A673 (cell line): ENCODE measurements around the gene SKI. TPM values are rescaled to one million over a fixed set of nuclear protein-coding genes. Genes with fewer than 3 reads are reported as not detected.

Experiments
- BruUV-seq: library from RNA; stranded (reverse); fragments of 400-500 nt; replicated peaks from 2 replicates; lab custom pipeline; 2021; lab: Mats Ljungman, UMichigan
- CTCF ChIA-PET: fragments of 300-600 bp; sonication (Branson Sonifier 250); formaldehyde crosslinking; loops from one replicate; lab custom pipeline; 2022; ENCODE audit warnings: antibody characterized with exemption; lab: Charles Lee
- POLR2A ChIA-PET: fragments of 300-600 bp; sonication (Branson Sonifier 250); formaldehyde crosslinking; loops from one replicate; lab custom pipeline; 2022; ENCODE audit warnings: antibody characterized with exemption; ENCODE audit not compliant: low non-redundant PET; lab: Charles Lee
- DNase-seq: peaks from one replicate; pipeline ENCODE4 v3.0.0-alpha.2; 2015; ENCODE audit warnings: low spot score
- H3K27ac ChIP-seq: fragments of 200-600 bp; sonication (generic); 2 replicates; pipeline ENCODE4 v1.5.1; 2016; ENCODE audit warnings: mixed run types, low read depth, mild to moderate bottlenecking, mixed read lengths, antibody characterized with exemption, low read length; ENCODE audit not compliant: poor library complexity, severe bottlenecking
- H3K27me3 ChIP-seq: fragments of 200-600 bp; sonication (generic); replicated peaks from 2 replicates; pipeline ENCODE4 v1.6.1; 2017; ENCODE audit warnings: mixed run types, low read depth, mild to moderate bottlenecking, mixed read lengths, antibody characterized with exemption, low read length; ENCODE audit not compliant: insufficient read depth, poor library complexity
- H3K36me3 ChIP-seq: fragments of 200-600 bp; sonication (generic); 2 replicates; pipeline ENCODE4 v1.6.1; 2016; ENCODE audit warnings: mixed run types, mild to moderate bottlenecking, mixed read lengths, antibody characterized with exemption, low read length; ENCODE audit not compliant: insufficient read depth, poor library complexity, severe bottlenecking
- H3K4me1 ChIP-seq: fragments of 200-600 bp; sonication (generic); 2 replicates; pipeline ENCODE4 v1.6.1; 2017; ENCODE audit warnings: mixed run types, mild to moderate bottlenecking, mixed read lengths, antibody characterized with exemption, low read length; ENCODE audit not compliant: insufficient read depth, poor library complexity, severe bottlenecking
- H3K4me3 ChIP-seq: fragments of 200-600 bp; sonication (generic); 2 replicates; pipeline ENCODE4 v1.5.1; 2016; ENCODE audit warnings: low read depth, mixed run types, mild to moderate bottlenecking, mixed read lengths, low read length; ENCODE audit not compliant: poor library complexity, severe bottlenecking
- H3K9me3 ChIP-seq: fragments of 200-600 bp; sonication (generic); 2 replicates; pipeline ENCODE4 v1.6.1; 2016; ENCODE audit warnings: mixed run types, low read depth, mild to moderate bottlenecking, mixed read lengths, antibody characterized with exemption, low read length; ENCODE audit not compliant: poor library complexity, severe bottlenecking
- CTCF ChIP-seq: fragments of 300-800, 200-600 bp; sonication (generic); conservative IDR thresholded peaks from 2 replicates; pipeline ENCODE4 v1.5.1; 2017; ENCODE audit warnings: low read depth, mild to moderate bottlenecking, antibody characterized with exemption, low read length, moderate library complexity, mixed read lengths
- EZH2 ChIP-seq: fragments of 200-600 bp; sonication (generic); IDR thresholded peaks from 2 replicates; pipeline ENCODE4 v1.6.1; 2017; ENCODE audit warnings: borderline replicate concordance, low read depth, mild to moderate bottlenecking, mixed read lengths, antibody characterized with exemption, low read length; ENCODE audit not compliant: poor library complexity, severe bottlenecking
- intact Hi-C: fragments of 100-400 bp; cut with micrococcal nuclease; formaldehyde crosslinking; loops from one replicate; pipeline ENCODE4 v1.10.0; 2022; ENCODE audit not compliant: unreplicated experiment
- total RNA-seq: library from RNA; stranded (reverse); gene quantifications from 2 replicates; pipeline ENCODE4 v1.2.3, GENCODE V29; 2021

Gene SKI
- total RNA-seq, 1 experiment from 2014 or later: 88.1 TPM

GRCh38 chr1:2350501-2350900, 122.4 kb downstream of the SKI start:
- intact Hi-C loops: no loop called here
- ChIA-PET CTCF (no interaction called here), POLR2A (no interaction called here)
- H3K36me3 ChIP-seq: no peaks in the 10 kb centered on the region
- BruUV-seq: no TSS peak
- H3K9me3 ChIP-seq: no peaks in the 10 kb centered on the region
- no peaks in the 10 kb centered on the region for H3K4me1 ChIP-seq
- no peak overlapping the region for H3K27ac ChIP-seq
- H3K4me3 ChIP-seq: no peak overlapping the region
- H3K27me3 ChIP-seq: no peaks in the 10 kb centered on the region
- no peak for TF ChIP-seq CTCF
- no peak for TF ChIP-seq EZH2
- DNase-seq: no peak

GRCh38 chr1:2350911-2351655, 123.0 kb downstream of the SKI start:
- Histone ChIP-seq H3K4me1 (no peaks in the 10 kb centered on the region), H3K9me3 (no peaks in the 10 kb centered on the region), H3K27ac (no peak overlapping the region), H3K27me3 (no peaks in the 10 kb centered on the region), H3K4me3 (no peak overlapping the region), H3K36me3 (no peaks in the 10 kb centered on the region)
- TF ChIP-seq EZH2 (no peak), CTCF (no peak)
- intact Hi-C loops: no loop called here
- BruUV-seq: no TSS peak
- ChIA-PET POLR2A (no interaction called here), CTCF (no interaction called here)
- DNase-seq: no peak

GRCh38 chr1:2351723-2352122, 123.6 kb downstream of the SKI start:
- DNase-seq: no peak
- BruUV-seq: no TSS peak
- ChIA-PET CTCF (interaction anchor here (0.7 kb wide), 1 partner anchor 30 kb away, joined by 3 read pairs; no protein-coding TSS in a partner anchor), POLR2A (no interaction called here)
- TF ChIP-seq CTCF: no peak
- no peak for TF ChIP-seq EZH2
- no peak overlapping the region for H3K4me3 ChIP-seq
- H3K27ac ChIP-seq: no peak overlapping the region
- no peaks in the 10 kb centered on the region for H3K4me1 ChIP-seq
- intact Hi-C loops: no loop called here
- H3K36me3 ChIP-seq: no peaks in the 10 kb centered on the region
- H3K27me3 ChIP-seq: no peaks in the 10 kb centered on the region
- H3K9me3 ChIP-seq: no peaks in the 10 kb centered on the region
